ENCODE data around the gene AKT1.
"Not testable (repeated sequence)": the region's sequence is repeated elsewhere in the genome, so short reads cannot be mapped to it uniquely, and the experiment has no call there.

AKT1 gene

DNA sequence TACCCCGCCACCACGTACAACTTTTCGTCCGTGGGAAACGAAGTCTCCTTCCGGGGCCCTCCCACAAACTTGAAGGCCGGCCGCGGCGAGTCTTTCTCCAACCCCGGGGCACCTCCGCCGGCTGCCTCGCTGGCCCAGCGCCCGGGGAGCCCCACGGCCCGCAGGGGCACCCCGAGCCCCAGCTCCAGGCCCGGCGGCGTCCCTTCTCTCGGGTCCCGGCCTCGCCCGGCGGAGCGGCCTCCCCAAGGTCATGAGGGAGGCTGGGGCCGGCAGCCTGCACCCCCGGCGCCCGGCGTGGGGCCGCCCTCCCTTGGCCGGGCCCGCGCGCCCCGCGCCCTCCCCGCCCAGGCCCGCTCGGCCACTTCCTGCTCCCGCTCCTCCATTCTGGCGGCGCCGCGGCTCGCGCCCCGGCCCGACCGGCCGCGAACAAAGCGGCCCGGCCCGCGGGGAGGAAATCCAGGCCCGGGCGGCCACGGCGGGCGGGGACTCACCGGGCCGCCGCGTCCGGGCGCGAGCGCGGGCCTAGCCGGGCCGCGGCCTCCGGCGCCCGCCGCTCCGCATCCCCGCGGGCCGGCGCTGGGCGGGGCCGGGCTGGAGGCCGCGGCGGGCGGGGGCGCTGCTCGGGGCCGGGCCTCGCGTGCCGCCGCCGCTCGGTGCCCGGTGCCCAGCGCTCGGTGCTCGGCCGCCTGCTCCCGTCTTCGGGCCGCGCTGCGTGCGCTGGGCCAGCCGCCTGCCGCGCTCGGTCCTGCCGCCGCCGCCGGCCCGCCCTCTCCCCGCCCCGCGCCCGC is at the start of gene AKT1:
Gene AKT1 (minus strand): TSS at position 756 of the 788 bp plus-strand sequence. CDS start 3,105 bp downstream, outside the sequence.
- no peak for DNase-seq

GRCh38 chr14:104845033-104845666 is 49.6 kb upstream of the AKT1 start:
- DNase-seq = no peak

DNA sequence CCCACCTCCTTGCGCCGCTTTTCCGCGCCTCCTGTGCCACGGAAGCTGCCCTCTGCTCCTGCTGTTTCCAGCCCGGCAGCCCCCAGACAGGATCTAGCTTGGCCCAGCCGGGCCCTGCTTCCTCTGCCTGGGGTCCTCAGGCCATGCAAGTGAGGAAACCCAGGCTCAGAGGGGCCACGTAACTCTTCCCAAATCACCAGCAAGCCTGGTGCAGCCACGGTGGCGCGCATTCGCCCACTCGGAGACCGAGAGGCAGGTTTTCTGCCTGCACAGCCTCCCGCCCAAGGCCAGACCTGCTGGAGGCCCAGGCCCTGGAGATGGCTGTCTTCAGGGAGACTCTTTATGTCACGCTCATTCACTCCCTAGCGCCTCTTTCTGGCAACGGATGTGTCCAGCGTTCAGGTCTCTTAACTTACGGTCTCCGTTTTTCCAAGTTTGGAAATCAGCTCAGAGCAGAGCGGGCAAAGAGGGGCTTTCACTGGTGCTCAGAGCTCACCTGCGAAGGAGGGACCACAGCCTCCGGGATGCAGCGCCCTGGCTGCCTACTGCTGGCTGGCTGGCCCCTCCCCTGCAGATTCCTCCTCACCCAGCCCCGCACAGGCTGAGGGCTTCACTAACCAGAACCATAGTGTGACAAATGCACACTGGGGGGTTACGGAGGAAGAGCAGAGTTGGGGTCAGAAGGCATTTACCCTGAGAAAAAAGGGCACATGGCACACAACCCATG is 48.9 kb upstream of the AKT1 start:
- no peak for DNase-seq

DNA sequence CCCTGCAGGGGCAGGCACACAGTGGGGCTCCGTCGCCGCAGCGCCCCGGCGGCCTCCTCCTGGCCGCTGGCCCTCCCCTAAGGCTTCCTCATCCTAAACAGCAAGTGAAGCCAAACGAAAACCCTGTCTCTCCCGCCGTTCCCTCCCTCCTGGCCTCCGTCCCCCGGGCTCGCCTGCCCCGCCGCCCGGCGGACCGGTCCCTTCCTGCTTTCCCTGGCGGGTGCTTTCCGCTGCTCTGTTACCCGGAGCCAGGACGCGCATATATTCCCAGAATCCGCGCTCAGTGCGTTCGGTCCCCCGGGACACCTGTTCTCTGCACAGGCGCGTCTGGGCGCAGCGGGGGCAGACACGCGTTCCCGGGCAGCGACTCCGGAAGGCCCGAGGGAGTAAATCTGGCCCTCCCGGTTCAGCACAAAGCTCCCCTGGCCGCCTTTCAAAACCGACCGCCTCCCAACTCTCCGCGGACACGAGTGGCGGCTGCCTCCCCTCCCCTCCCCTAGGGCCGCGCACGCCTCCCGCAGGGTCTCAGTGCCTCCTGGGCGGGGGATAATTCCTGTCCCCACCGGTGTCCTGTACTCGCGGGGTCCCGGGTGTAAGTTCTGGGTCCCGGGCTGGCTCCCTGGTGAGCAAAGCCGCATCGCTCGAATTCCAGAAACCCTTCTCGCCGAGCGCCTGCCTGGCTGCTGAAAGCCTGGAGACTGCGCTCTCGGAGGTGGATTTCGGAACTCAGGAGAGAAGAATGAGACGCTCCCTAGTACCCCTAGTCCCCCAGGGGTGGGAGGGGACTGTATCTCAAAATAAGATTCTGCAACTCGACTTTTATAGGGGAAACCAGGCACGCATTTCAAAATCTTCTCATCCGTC is 48.1 kb upstream of the AKT1 start:
- DNase-seq = no peak

DNA sequence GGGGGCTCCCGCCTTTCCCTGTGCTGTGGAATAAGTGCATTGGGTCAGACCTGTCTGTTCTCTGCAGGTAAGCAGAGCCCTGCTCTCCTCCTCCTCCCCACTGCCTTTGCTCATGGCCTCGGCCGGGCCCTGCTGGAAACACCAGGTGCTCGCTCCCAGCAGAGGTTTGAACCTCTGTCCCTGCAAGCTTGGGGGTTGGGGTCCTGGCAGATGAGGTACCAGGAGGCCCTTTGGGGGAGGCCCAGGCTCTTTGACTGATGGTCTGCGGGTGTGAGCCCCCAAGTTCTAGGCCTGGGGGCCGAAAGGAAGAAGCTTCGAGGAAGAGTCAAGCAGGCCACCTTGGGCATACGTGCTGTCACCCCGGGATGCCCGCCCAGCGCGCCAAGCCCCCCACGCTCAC is 47.5 kb upstream of the AKT1 start:
- DNase-seq = no peak

GRCh38 chr14:104841730-104842129 is 46.2 kb upstream of the AKT1 start:
- no peak for DNase-seq

- not testable (repeated sequence) for DNase-seq
Measured at GRCh38 chr14:104836171-104836935, 40.8 kb upstream of the AKT1 start.

DNA sequence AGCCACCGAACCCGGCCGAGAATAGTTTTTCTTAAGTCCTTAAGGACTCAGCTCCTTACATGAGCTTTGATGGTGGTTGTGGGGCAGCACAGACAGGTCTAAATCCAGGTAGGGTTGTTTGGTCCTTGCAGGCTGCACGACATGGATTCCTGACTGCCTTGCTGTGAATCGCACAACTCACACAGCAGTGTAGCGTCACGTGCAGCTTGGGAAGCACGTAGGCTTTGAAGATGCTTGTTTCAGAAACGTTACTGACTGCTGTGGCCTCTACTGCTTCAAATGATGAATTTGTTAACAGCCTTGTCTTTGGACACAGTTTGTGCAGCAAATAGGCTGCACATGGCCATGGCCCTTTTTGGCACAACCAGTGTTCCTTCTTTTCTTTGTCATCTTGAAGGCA is 35.2 kb upstream of the AKT1 start:
- no peak for DNase-seq

GRCh38 chr14:104827177-104828055 is 31.9 kb upstream of the AKT1 start:
- peak; percentile 46 for DNase-seq

- DNase-seq = no peak
Measured at GRCh38 chr14:104826861-104827176, 31.3 kb upstream of the AKT1 start.

GRCh38 chr14:104826189-104826860 is 30.8 kb upstream of the AKT1 start:
- peak; percentile 95 for DNase-seq

GRCh38 chr14:104824353-104824997 is 28.9 kb upstream of the AKT1 start:
- no peak for DNase-seq

- no peak for DNase-seq
Measured at GRCh38 chr14:104822821-104823615, 27.5 kb upstream of the AKT1 start.

DNA sequence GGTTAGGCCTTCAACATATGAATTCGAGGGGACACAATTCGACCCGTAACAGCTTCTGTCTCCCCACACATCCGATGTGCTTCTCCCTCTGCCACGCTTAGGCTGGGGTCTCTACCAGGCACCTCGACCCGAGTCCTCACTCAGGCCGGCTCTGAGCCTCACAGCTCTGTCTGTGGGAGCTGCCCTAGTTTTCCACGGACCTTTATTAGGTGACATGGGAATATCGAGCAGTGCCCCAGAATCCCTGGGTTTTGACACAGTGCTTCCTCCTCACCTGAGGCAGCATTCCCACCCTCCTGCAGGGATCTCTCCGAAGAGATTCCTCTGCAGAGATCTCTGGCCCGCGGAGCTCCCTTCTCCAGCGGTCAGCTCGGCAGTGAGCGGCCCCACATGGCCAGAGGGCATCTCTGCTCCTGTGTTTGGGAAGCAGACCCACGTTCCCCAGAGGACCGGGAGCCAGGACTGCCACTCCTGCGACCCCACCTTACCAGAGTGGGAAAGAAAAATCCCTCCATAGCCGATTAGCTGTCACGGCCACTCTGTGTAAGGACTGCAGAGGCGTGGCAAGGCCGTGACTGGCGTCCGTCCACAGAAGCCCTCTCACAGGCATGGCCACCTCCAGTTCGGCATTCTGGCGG is 26.5 kb upstream of the AKT1 start:
- no peak for DNase-seq

- no peak for DNase-seq
Measured at GRCh38 chr14:104821229-104821945, 25.8 kb upstream of the AKT1 start.

DNA sequence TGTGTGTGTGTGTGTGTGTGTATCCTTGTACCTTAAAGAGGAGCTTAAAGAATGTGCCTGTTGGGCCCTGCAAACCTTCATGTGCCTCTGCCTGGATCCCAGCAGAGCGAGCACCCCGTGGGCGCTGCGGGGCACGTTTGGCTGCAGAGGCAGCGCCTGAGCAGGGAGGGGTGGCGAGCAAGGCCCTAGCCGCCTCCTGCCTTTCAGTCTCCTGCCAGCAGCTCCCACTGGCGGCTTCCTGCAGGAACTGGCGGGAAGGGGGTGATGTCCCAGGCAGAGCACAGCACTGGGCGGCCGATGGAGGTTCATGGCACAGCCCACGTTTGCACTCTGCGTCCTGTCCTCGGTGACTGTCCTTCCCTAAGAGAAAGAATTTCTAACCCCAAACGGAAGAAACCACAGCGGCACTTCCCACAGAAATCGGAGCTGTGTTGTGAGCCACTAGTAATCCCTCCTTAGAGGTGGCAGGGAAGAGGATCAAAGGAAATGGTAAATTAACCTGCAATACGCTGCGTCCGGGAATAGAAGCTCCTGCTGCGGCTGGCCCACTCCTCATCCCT is 25.2 kb upstream of the AKT1 start:
- DNase-seq = no peak

GRCh38 chr14:104819361-104819781 is 23.8 kb upstream of the AKT1 start:
- DNase-seq = no peak
